Measurements from ENCODE around the gene AKAP8L.
"Not testable (repeated sequence)": the region's sequence is repeated elsewhere in the genome, so short reads cannot be mapped to it uniquely, and the experiment has no call there.

The AKAP8L gene

DNA sequence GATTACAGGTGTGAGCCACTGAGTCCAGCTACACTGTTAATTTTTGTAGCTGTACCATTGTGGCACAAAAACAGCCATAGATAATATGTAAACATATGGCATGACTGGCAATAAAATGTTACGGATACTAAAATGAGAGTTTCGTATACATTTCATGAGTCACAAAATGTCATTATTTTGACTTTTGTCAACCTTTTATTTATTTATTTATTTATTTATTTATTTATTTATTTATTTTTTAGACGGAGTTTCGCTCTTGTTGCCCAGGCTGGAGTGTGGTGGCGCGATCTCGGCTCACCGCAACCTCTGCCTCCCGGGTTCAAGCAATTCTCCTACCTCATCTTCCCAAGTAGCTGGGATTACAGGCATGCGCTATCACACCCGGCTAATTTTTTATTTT, 77.5 kb downstream of the AKAP8L start:
- not testable (repeated sequence) for FAIRE-seq

DNA sequence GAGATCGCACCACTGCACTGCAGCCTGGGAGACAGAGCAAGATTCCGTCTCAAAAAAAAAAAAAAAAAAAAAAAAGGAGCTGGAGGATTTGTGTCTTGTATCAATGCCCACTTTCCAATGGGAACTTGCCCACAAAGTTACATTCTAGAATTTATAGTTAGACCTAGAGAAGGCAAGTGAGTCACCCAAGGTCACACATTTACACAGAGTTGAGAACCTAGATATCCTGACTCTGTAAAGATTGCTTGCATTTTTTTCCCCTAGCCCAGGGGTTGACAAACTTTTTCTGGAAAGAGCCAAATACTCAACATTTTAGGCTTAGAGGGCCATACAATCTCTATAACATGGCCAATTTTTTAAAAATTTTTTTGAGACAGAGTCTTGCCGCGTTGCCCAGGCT, 78.7 kb downstream of the AKAP8L start:
- no peak for FAIRE-seq

DNA sequence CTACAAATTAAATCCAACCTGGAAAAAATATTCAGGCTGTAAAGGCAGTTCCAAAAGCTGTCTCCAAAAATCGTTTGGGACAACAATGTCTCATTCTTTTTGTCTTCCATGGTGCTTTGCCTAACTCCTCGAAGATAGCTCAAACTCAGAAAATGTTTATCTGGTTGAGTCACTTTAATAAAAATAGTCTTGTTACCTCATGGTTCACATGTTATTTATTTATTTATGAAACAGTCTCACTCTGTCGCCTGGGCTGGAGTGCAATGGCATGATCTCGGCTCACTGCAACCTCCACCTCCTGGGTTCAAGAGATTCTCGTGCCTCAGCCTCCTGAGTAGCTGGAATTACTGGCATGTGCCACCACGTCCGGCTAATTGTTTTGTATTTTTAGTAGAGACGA, 81.6 kb downstream of the AKAP8L start:
- FAIRE-seq, result no peak

DNA sequence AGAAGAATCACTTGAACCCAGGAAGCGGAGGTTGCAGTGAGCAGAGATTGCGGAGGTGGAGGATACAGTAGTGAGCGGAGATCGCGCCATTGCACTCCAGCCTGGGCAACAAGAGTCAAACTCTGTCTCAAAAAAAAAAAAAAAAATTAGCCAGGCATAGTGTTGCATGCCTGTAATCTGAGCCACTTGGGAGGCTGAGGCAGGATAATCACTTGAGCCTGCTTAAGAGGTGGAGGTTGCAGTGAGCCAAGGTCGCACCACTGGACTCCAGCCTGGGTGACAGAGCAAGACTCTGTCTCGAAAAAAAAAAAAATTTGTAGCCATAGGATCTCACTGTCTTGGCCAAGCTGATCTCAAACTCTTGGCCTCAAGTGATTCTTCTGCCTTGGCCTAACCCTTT, 82.8 kb downstream of the AKAP8L start:
- not testable (repeated sequence) for FAIRE-seq

DNA sequence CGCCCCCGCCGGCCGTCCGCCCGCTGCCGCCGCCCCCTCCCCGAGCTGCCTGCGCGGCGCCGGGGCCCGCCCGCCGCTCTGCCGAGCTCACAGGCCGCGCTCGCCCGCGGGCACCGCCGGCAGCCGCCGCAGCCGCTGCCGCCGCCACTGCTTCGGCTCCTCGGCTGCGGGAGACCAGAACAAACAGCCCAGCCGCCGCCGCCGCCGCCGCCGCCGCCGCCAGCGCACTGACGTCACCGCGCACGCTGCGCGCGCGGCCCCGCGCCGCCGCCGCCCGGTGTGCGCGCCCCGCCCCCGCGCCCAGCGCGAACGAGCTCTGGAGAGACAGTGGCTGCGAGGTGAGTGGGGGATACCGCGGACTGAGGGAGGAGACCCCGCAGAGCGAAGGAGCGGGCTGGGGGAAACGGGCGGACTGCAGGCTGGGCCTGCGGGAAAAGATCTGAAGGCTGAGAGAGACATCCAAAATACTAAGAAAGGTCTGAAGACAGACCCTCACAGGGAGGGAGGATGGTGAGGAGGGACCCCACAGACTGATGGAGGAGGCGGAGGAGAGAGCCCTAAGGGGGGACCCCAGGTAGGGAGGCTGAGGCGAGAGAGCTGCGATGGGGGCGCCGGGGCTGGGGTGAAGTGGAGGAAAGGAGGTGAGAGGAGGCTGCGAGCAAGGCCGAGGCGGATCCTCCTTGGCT, 86.3 kb downstream of the AKAP8L start, which contains the start of gene BRD4:
TSS of gene BRD4 (minus strand) at position 229 of the 686 bp plus-strand sequence. CDS start 59,440 bp downstream, outside the sequence.
- no peak for FAIRE-seq

DNA sequence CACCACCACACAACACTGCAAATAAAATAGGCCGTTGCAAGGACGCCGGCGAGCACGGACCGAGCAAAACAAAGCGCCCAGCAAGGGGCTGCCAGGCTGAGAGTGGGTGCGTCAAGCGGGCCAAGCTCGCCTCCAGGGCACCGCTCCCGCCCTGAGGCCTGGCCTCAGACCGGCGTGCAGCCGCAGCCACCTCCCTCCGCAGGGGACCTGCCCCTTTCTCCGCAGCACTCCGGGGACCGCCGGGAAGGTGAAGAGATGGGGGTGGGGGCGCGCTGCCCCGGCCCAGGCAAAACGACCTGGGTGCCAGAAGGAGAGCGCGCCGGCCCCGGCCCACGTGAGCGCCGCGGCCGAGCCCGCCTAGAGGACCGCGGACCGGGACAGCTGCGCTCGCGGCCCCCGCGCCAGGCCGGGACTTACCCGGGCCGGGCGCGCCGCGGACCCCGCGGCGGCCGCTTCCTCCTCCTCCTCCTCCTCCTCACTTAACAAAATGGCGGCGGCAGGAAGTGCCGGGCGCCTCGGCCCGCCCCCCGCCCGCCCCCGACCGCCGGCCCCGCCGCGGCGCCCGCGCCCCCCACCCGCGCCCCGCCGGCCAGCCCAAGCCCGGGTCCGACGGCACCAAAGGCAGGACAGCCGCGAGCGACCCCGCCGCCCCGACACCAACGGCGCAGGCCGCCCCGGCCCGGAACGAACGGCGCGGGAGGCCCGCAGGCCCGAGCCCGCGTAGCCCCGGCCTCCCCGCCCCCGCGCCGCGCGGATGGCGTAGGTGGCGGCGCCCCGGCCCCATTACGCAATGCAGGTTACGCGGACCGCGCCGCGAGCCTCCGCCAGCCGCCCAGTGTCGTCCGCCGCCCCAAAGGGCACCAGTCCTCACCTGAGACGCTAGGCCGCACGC, 87.1 kb downstream of the AKAP8L start:
- no peak for FAIRE-seq

DNA sequence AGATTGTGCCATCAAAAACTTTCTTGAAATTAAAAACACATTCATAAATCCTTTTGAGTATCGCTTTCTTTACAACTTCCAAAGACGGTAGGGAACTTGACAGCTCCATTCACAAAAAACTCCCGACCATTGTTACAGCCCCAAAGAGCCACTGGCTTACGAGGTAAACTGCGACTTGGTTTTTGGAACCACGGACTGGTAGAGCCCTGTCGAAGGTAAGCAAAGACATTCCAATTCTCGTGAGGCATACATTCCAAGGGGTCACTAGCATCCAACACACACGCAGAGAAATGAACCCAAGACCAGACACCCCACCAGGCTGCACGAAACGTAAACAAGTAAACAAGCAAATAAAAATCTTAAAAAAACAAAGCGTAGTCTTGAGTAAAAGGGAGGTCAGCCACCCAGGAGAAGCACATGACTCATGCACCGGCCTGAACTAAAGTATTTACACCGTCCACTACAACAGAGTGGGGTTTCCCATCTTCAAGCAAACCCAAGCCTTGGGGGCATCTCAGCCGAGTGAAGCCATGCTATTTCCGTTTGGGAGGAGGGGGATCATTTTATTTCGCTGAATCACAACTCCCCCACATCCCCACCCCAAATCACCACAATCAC, 87.9 kb downstream of the AKAP8L start:
- no peak for FAIRE-seq
